ENCODE data around the gene MAST3. TPM values are rescaled to one million over a fixed set of nuclear protein-coding genes. Genes with fewer than 3 reads are reported as not detected.
"Not testable (repeated sequence)": the region's sequence is repeated elsewhere in the genome, so short reads cannot be mapped to it uniquely, and the experiment has no call there.

MAST3 gene
- total RNA-seq, 2 donors from 2014 or later, result 38.2 to 50.8 TPM

- no peak overlapping the region for H3K27ac Mint-ChIP-seq
- H3K9me3 ChIP-seq (ENCODE audit: control insufficient read depth, low read length, poor library complexity, severe bottlenecking), result no peaks in the 10 kb centered on the region
- peaks cover 6% of the 10 kb centered on the region for H3K36me3 Mint-ChIP-seq (ENCODE audit: low read depth)
- no peak for ATAC-seq
- H3K4me1 Mint-ChIP-seq, result peaks cover 7% of the 10 kb centered on the region
- H3K27me3 Mint-ChIP-seq, result no peaks in the 10 kb centered on the region
- peak overlapping the region; percentile 59 for H3K4me3 Mint-ChIP-seq
- no peak for DNase-seq
These were observed 29.2 kb upstream of the MAST3 start for GRCh38 chr19:18068395-18068794.

GRCh38 chr19:18069383-18069782 is 28.2 kb upstream of the MAST3 start:
- H3K4me1 Mint-ChIP-seq, result peaks cover 11% of the 10 kb centered on the region
- ATAC-seq (no peak), DNase-seq (no peak)
- no peaks in the 10 kb centered on the region for H3K9me3 ChIP-seq (ENCODE audit: control insufficient read depth, low read length, poor library complexity, severe bottlenecking)
- H3K36me3 Mint-ChIP-seq (ENCODE audit: low read depth), result peaks cover 7% of the 10 kb centered on the region
- H3K27ac Mint-ChIP-seq, result no peak overlapping the region
- H3K4me3 Mint-ChIP-seq, result no peak overlapping the region
- no peaks in the 10 kb centered on the region for H3K27me3 Mint-ChIP-seq

- Mint-ChIP-seq H3K4me3 (no peak overlapping the region), H3K27ac (no peak overlapping the region), H3K36me3 (ENCODE audit: low read depth) (peaks cover 7% of the 10 kb centered on the region), H3K4me1 (peaks cover 8% of the 10 kb centered on the region), H3K27me3 (no peaks in the 10 kb centered on the region)
- no peak for DNase-seq
- no peak for ATAC-seq
- H3K9me3 ChIP-seq (ENCODE audit: control insufficient read depth, low read length, poor library complexity, severe bottlenecking), result no peaks in the 10 kb centered on the region
These were observed 27.4 kb upstream of the MAST3 start for GRCh38 chr19:18070181-18070580.

GRCh38 chr19:18072335-18072734 is 25.2 kb upstream of the MAST3 start:
- H3K4me3 Mint-ChIP-seq, result no peak overlapping the region
- no peaks in the 10 kb centered on the region for H3K9me3 ChIP-seq (ENCODE audit: control insufficient read depth, low read length, poor library complexity, severe bottlenecking)
- H3K27ac Mint-ChIP-seq, result no peak overlapping the region
- H3K4me1 Mint-ChIP-seq, result peaks cover 8% of the 10 kb centered on the region
- H3K36me3 Mint-ChIP-seq (ENCODE audit: low read depth), result peaks cover 7% of the 10 kb centered on the region
- DNase-seq (no peak), ATAC-seq (no peak)
- no peaks in the 10 kb centered on the region for H3K27me3 Mint-ChIP-seq

GRCh38 chr19:18073197-18073596 is 24.4 kb upstream of the MAST3 start:
- peak; percentile 42 for ATAC-seq
- H3K27me3 Mint-ChIP-seq, result no peaks in the 10 kb centered on the region
- peaks cover 7% of the 10 kb centered on the region for H3K36me3 Mint-ChIP-seq (ENCODE audit: low read depth)
- no peak for DNase-seq
- H3K4me3 Mint-ChIP-seq, result no peak overlapping the region
- peak overlapping the region; percentile 85 for H3K27ac Mint-ChIP-seq
- H3K4me1 Mint-ChIP-seq, result peaks cover 8% of the 10 kb centered on the region
- H3K9me3 ChIP-seq (ENCODE audit: control insufficient read depth, low read length, poor library complexity, severe bottlenecking), result no peaks in the 10 kb centered on the region

GRCh38 chr19:18074192-18074591 is 23.4 kb upstream of the MAST3 start:
- Mint-ChIP-seq H3K27me3 (no peaks in the 10 kb centered on the region), H3K4me3 (no peak overlapping the region), H3K27ac (peak overlapping the region; percentile 85)

GRCh38 chr19:18083929-18084684 is 13.5 kb upstream of the MAST3 start:
- H3K27ac Mint-ChIP-seq, result peak overlapping the region; percentile 0
- no peaks in the 10 kb centered on the region for H3K27me3 Mint-ChIP-seq
- no peak for DNase-seq
- H3K36me3 Mint-ChIP-seq (ENCODE audit: low read depth), result peaks cover 7% of the 10 kb centered on the region
- no peak for ATAC-seq
- H3K4me3 Mint-ChIP-seq, result peak overlapping the region; percentile 94
- H3K4me1 Mint-ChIP-seq, result peaks cover 39% of the 10 kb centered on the region
- no peaks in the 10 kb centered on the region for H3K9me3 ChIP-seq (ENCODE audit: control insufficient read depth, low read length, poor library complexity, severe bottlenecking)

More at GRCh38 chr19:18074192-18074591, 23.4 kb upstream of the MAST3 start:
- no peaks in the 10 kb centered on the region for H3K9me3 ChIP-seq (ENCODE audit: control insufficient read depth, low read length, poor library complexity, severe bottlenecking)
- ATAC-seq (no peak), DNase-seq (no peak)
- Mint-ChIP-seq H3K36me3 (ENCODE audit: low read depth) (peaks cover 7% of the 10 kb centered on the region), H3K4me1 (peaks cover 8% of the 10 kb centered on the region)

- H3K36me3 Mint-ChIP-seq (ENCODE audit: low read depth), result peaks cover 7% of the 10 kb centered on the region
- H3K27me3 Mint-ChIP-seq, result no peaks in the 10 kb centered on the region
- ATAC-seq, result no peak
- H3K9me3 ChIP-seq (ENCODE audit: control insufficient read depth, low read length, poor library complexity, severe bottlenecking), result no peaks in the 10 kb centered on the region
- H3K4me3 Mint-ChIP-seq, result peak overlapping the region; percentile 94
- H3K4me1 Mint-ChIP-seq, result peaks cover 50% of the 10 kb centered on the region
- DNase-seq, result no peak
- H3K27ac Mint-ChIP-seq, result peak overlapping the region; percentile 99
These were observed 11.7 kb upstream of the MAST3 start for GRCh38 chr19:18085702-18086457.

- ATAC-seq (peak; percentile 40), DNase-seq (peak in 2 of 3 donors; percentile 22 to 37)
- H3K36me3 Mint-ChIP-seq (ENCODE audit: low read depth), result peaks cover 7% of the 10 kb centered on the region
- peak within 1 kb of the TSS; percentile 99 for H3K27ac Mint-ChIP-seq
- no peaks in the 10 kb centered on the region for H3K27me3 Mint-ChIP-seq
- H3K4me3 Mint-ChIP-seq, result peak within 1 kb of the TSS; percentile 94
- no peaks in the 10 kb centered on the region for H3K9me3 ChIP-seq (ENCODE audit: control insufficient read depth, low read length, poor library complexity, severe bottlenecking)
- H3K4me1 Mint-ChIP-seq, result peaks cover 55% of the 10 kb centered on the region
These were observed 10.9 kb upstream of the MAST3 start, which contains the start of gene IL12RB1 for GRCh38 chr19:18086590-18087138. IL12RB1 (minus strand) TSS chr19:18086934; CDS start chr19:18086823, 111 bp downstream.

GRCh38 chr19:18089096-18089541 is 8.5 kb upstream of the MAST3 start:
- peak overlapping the region; percentile 99 for H3K27ac Mint-ChIP-seq
- ATAC-seq, result peak; percentile 60
- not testable (repeated sequence) for H3K27me3 Mint-ChIP-seq; H3K9me3 ChIP-seq (ENCODE audit: control insufficient read depth, low read length, poor library complexity, severe bottlenecking); H3K36me3 Mint-ChIP-seq (ENCODE audit: low read depth)
- peak overlapping the region; percentile 87 for H3K4me3 Mint-ChIP-seq
- DNase-seq, result peak; percentile 25 to 50 (median 33)
- H3K4me1 Mint-ChIP-seq, result peaks cover 47% of the 10 kb centered on the region

GRCh38 chr19:18089726-18090125 is 7.9 kb upstream of the MAST3 start:
- no peaks in the 10 kb centered on the region for H3K9me3 ChIP-seq (ENCODE audit: control insufficient read depth, low read length, poor library complexity, severe bottlenecking)
- no peaks in the 10 kb centered on the region for H3K36me3 Mint-ChIP-seq (ENCODE audit: low read depth)
- no peak for ATAC-seq

GRCh38 chr19:18090545-18091216 is 6.9 kb upstream of the MAST3 start:
- Mint-ChIP-seq H3K27ac (peak overlapping the region; percentile 99), H3K4me3 (peak overlapping the region; percentile 87), H3K36me3 (ENCODE audit: low read depth) (no peaks in the 10 kb centered on the region), H3K27me3 (no peaks in the 10 kb centered on the region), H3K4me1 (peaks cover 41% of the 10 kb centered on the region)
- ATAC-seq (no peak), DNase-seq (no peak)
- H3K9me3 ChIP-seq (ENCODE audit: control insufficient read depth, low read length, poor library complexity, severe bottlenecking), result no peaks in the 10 kb centered on the region

More at GRCh38 chr19:18089726-18090125, 7.9 kb upstream of the MAST3 start:
- no peak for DNase-seq
- Mint-ChIP-seq H3K27ac (peak overlapping the region; percentile 99), H3K4me1 (peaks cover 41% of the 10 kb centered on the region), H3K27me3 (no peaks in the 10 kb centered on the region), H3K4me3 (peak overlapping the region; percentile 87)

- H3K27me3 Mint-ChIP-seq, result no peaks in the 10 kb centered on the region
- H3K9me3 ChIP-seq (ENCODE audit: control insufficient read depth, low read length, poor library complexity, severe bottlenecking), result no peaks in the 10 kb centered on the region
- ATAC-seq (peak; percentile 83), DNase-seq (peak; percentile 70 to 83 (median 74))
- H3K36me3 Mint-ChIP-seq (ENCODE audit: low read depth), result no peaks in the 10 kb centered on the region
- H3K4me3 Mint-ChIP-seq, result peak overlapping the region; percentile 58
- H3K27ac Mint-ChIP-seq, result peak overlapping the region; percentile 99
- peaks cover 42% of the 10 kb centered on the region for H3K4me1 Mint-ChIP-seq
These were observed 6.4 kb upstream of the MAST3 start for GRCh38 chr19:18091217-18091608.
